ENCODE measurements around the gene ODAPH.

The ODAPH gene

GRCh38 chr4:75544870-75545269 lies 11.0 kb upstream of the ODAPH start:
- Histone ChIP-seq H3K4me1 (ENCODE audit: control insufficient read depth in 2 of 2, insufficient read depth in 2 of 2, low read length in 2 of 2) (no peaks in the 10 kb centered on the region), H3K36me3 (ENCODE audit: control insufficient read depth in 2 of 2, insufficient read depth in 2 of 2, low read length in 2 of 2) (peaks cover 0 to 5% of the 10 kb centered on the region in 2 donors), H3K27me3 (ENCODE audit: control insufficient read depth in 2 of 2, insufficient read depth in 2 of 2, low read length in 2 of 2) (no peaks in the 10 kb centered on the region), H3K9me3 (ENCODE audit: control insufficient read depth in 2 of 2, low read length in 2 of 2) (no peaks in the 10 kb centered on the region), H3K4me3 (ENCODE audit: low read length in 2 of 2) (no peak overlapping the region), H3K9ac (ENCODE audit: low read depth in 1 of 2, low read length in 2 of 2) (no peak overlapping the region), H3K27ac (ENCODE audit: low read depth in 2 of 2, low read length in 2 of 2) (no peak overlapping the region)

DNA sequence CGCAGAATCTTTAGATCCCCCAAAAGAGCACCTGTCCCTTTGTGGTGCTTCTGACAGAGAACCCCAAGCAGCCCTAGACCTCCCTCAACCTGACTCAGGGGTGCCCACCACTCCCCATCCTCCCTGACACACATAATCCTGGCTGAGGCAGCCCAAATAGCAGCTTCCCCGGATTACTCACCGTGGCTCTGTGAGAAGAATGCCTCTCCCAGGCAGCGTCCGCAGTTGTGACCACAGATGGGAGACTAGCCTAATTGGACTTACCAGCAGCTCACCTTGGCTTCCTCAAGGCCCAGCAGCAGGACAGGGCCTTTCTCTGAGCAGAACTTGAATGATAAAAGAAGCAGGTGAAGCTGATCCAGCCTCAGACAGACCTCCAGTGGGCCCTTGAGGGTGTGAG lies 10.3 kb upstream of the ODAPH start:
- Histone ChIP-seq H3K36me3 (ENCODE audit: control insufficient read depth in 2 of 2, insufficient read depth in 2 of 2, low read length in 2 of 2) (peaks cover 0 to 5% of the 10 kb centered on the region in 2 donors), H3K27ac (ENCODE audit: low read depth in 2 of 2, low read length in 2 of 2) (no peak overlapping the region), H3K4me1 (ENCODE audit: control insufficient read depth in 2 of 2, insufficient read depth in 2 of 2, low read length in 2 of 2) (no peaks in the 10 kb centered on the region), H3K27me3 (ENCODE audit: control insufficient read depth in 2 of 2, insufficient read depth in 2 of 2, low read length in 2 of 2) (no peaks in the 10 kb centered on the region), H3K9me3 (ENCODE audit: control insufficient read depth in 2 of 2, low read length in 2 of 2) (no peaks in the 10 kb centered on the region), H3K9ac (ENCODE audit: low read depth in 1 of 2, low read length in 2 of 2) (no peak overlapping the region), H3K4me3 (ENCODE audit: low read length in 2 of 2) (no peak overlapping the region)

- H3K27ac ChIP-seq (ENCODE audit: low read depth in 2 of 2, low read length in 2 of 2) = no peak overlapping the region
- no peaks in the 10 kb centered on the region for H3K27me3 ChIP-seq (ENCODE audit: control insufficient read depth in 2 of 2, insufficient read depth in 2 of 2, low read length in 2 of 2)
- no peaks in the 10 kb centered on the region for H3K4me1 ChIP-seq (ENCODE audit: control insufficient read depth in 2 of 2, insufficient read depth in 2 of 2, low read length in 2 of 2)
- H3K9ac ChIP-seq (ENCODE audit: low read depth in 1 of 2, low read length in 2 of 2) = no peak overlapping the region
- H3K36me3 ChIP-seq (ENCODE audit: control insufficient read depth in 2 of 2, insufficient read depth in 2 of 2, low read length in 2 of 2) = peaks cover 0 to 5% of the 10 kb centered on the region in 2 donors
- no peak overlapping the region for H3K4me3 ChIP-seq (ENCODE audit: low read length in 2 of 2)
- H3K9me3 ChIP-seq (ENCODE audit: control insufficient read depth in 2 of 2, low read length in 2 of 2) = no peaks in the 10 kb centered on the region
Measured at GRCh38 chr4:75547647-75548387, 8.0 kb upstream of the ODAPH start.

GRCh38 chr4:75549019-75549418 lies 6.8 kb upstream of the ODAPH start:
- Histone ChIP-seq H3K9ac (ENCODE audit: low read depth in 1 of 2, low read length in 2 of 2) (no peak overlapping the region), H3K4me1 (ENCODE audit: control insufficient read depth in 2 of 2, insufficient read depth in 2 of 2, low read length in 2 of 2) (no peaks in the 10 kb centered on the region), H3K4me3 (ENCODE audit: low read length in 2 of 2) (no peak overlapping the region), H3K9me3 (ENCODE audit: control insufficient read depth in 2 of 2, low read length in 2 of 2) (no peaks in the 10 kb centered on the region), H3K27ac (ENCODE audit: low read depth in 2 of 2, low read length in 2 of 2) (no peak overlapping the region), H3K36me3 (ENCODE audit: control insufficient read depth in 2 of 2, insufficient read depth in 2 of 2, low read length in 2 of 2) (peaks cover 0 to 5% of the 10 kb centered on the region in 2 donors), H3K27me3 (ENCODE audit: control insufficient read depth in 2 of 2, insufficient read depth in 2 of 2, low read length in 2 of 2) (no peaks in the 10 kb centered on the region)

DNA sequence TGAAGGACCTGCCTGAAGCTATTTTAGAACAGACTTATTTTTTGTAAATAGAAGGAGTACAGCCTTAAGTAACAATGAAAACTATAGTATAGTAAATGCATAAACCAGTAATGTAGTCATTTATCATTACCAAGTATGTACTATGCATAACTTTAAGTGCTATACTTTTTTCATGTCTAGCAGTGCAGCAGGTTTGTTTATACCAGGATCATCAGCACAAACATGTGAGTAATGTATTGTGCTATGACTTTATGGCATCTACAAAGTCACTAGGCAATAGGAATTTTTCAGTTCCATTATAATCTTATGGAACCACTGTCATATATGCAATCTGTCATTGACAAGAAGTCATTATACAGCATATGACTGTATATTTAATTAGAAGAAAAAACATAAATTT lies 3.4 kb upstream of the ODAPH start:
- Histone ChIP-seq H3K4me3 (ENCODE audit: low read length in 2 of 2) (no peak overlapping the region), H3K9ac (ENCODE audit: low read depth in 1 of 2, low read length in 2 of 2) (no peak overlapping the region), H3K9me3 (ENCODE audit: control insufficient read depth in 2 of 2, low read length in 2 of 2) (no peaks in the 10 kb centered on the region), H3K27ac (ENCODE audit: low read depth in 2 of 2, low read length in 2 of 2) (no peak overlapping the region), H3K4me1 (ENCODE audit: control insufficient read depth in 2 of 2, insufficient read depth in 2 of 2, low read length in 2 of 2) (no peaks in the 10 kb centered on the region), H3K27me3 (ENCODE audit: control insufficient read depth in 2 of 2, insufficient read depth in 2 of 2, low read length in 2 of 2) (peaks cover 0 to 2% of the 10 kb centered on the region in 2 donors), H3K36me3 (ENCODE audit: control insufficient read depth in 2 of 2, insufficient read depth in 2 of 2, low read length in 2 of 2) (no peaks in the 10 kb centered on the region)

DNA sequence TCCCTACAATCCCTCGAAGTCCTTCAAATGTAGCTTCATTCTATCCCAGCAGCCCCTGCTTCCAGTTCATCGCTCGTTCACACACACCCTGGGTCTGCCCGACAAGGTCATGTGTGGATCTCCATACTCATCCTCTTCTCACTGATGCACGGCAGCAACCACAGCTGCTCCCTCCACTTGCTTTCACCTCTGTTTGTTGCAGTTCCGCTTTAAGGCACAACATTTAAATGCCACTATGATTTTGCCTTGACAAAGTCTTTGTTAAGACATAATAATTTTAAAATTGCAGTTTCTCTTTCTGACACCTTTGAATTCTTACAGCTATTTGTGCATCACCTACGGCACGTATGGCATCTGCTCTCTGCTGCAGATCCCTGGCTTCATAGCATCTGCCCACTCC lies 1.8 kb downstream of the ODAPH start:
- Histone ChIP-seq H3K4me1 (ENCODE audit: control insufficient read depth in 2 of 2, insufficient read depth in 2 of 2, low read length in 2 of 2) (no peaks in the 10 kb centered on the region), H3K36me3 (ENCODE audit: control insufficient read depth in 2 of 2, insufficient read depth in 2 of 2, low read length in 2 of 2) (no peaks in the 10 kb centered on the region), H3K4me3 (ENCODE audit: low read length in 2 of 2) (no peak overlapping the region), H3K27ac (ENCODE audit: low read depth in 2 of 2, low read length in 2 of 2) (no peak overlapping the region), H3K9ac (ENCODE audit: low read depth in 1 of 2, low read length in 2 of 2) (no peak overlapping the region), H3K9me3 (ENCODE audit: control insufficient read depth in 2 of 2, low read length in 2 of 2) (no peaks in the 10 kb centered on the region), H3K27me3 (ENCODE audit: control insufficient read depth in 2 of 2, insufficient read depth in 2 of 2, low read length in 2 of 2) (peaks cover 0 to 2% of the 10 kb centered on the region in 2 donors)

GRCh38 chr4:75561789-75562188 lies 5.9 kb downstream of the ODAPH start:
- Histone ChIP-seq H3K27me3 (ENCODE audit: control insufficient read depth in 2 of 2, insufficient read depth in 2 of 2, low read length in 2 of 2) (peaks cover 0 to under 1% of the 10 kb centered on the region in 2 donors), H3K36me3 (ENCODE audit: control insufficient read depth in 2 of 2, insufficient read depth in 2 of 2, low read length in 2 of 2) (no peaks in the 10 kb centered on the region), H3K4me1 (ENCODE audit: control insufficient read depth in 2 of 2, insufficient read depth in 2 of 2, low read length in 2 of 2) (no peaks in the 10 kb centered on the region), H3K9ac (ENCODE audit: low read depth in 1 of 2, low read length in 2 of 2) (no peak overlapping the region), H3K9me3 (ENCODE audit: control insufficient read depth in 2 of 2, low read length in 2 of 2) (no peaks in the 10 kb centered on the region), H3K27ac (ENCODE audit: low read depth in 2 of 2, low read length in 2 of 2) (no peak overlapping the region), H3K4me3 (ENCODE audit: low read length in 2 of 2) (no peak overlapping the region)

- Histone ChIP-seq H3K4me3 (ENCODE audit: low read length in 2 of 2) (no peak overlapping the region), H3K9ac (ENCODE audit: low read depth in 1 of 2, low read length in 2 of 2) (no peak overlapping the region), H3K4me1 (ENCODE audit: control insufficient read depth in 2 of 2, insufficient read depth in 2 of 2, low read length in 2 of 2) (no peaks in the 10 kb centered on the region), H3K27me3 (ENCODE audit: control insufficient read depth in 2 of 2, insufficient read depth in 2 of 2, low read length in 2 of 2) (no peaks in the 10 kb centered on the region), H3K36me3 (ENCODE audit: control insufficient read depth in 2 of 2, insufficient read depth in 2 of 2, low read length in 2 of 2) (no peaks in the 10 kb centered on the region), H3K27ac (ENCODE audit: low read depth in 2 of 2, low read length in 2 of 2) (no peak overlapping the region), H3K9me3 (ENCODE audit: control insufficient read depth in 2 of 2, low read length in 2 of 2) (no peaks in the 10 kb centered on the region)
Measured at GRCh38 chr4:75564023-75564422, 8.2 kb downstream of the ODAPH start.

GRCh38 chr4:75565481-75565880 lies 9.6 kb downstream of the ODAPH start:
- no peaks in the 10 kb centered on the region for H3K27me3 ChIP-seq (ENCODE audit: control insufficient read depth in 2 of 2, insufficient read depth in 2 of 2, low read length in 2 of 2)
- H3K4me3 ChIP-seq (ENCODE audit: low read length in 2 of 2) = no peak overlapping the region
- no peak overlapping the region for H3K27ac ChIP-seq (ENCODE audit: low read depth in 2 of 2, low read length in 2 of 2)
- no peak overlapping the region for H3K9ac ChIP-seq (ENCODE audit: low read depth in 1 of 2, low read length in 2 of 2)
- no peaks in the 10 kb centered on the region for H3K4me1 ChIP-seq (ENCODE audit: control insufficient read depth in 2 of 2, insufficient read depth in 2 of 2, low read length in 2 of 2)
- H3K9me3 ChIP-seq (ENCODE audit: control insufficient read depth in 2 of 2, low read length in 2 of 2) = no peaks in the 10 kb centered on the region
- no peaks in the 10 kb centered on the region for H3K36me3 ChIP-seq (ENCODE audit: control insufficient read depth in 2 of 2, insufficient read depth in 2 of 2, low read length in 2 of 2)

GRCh38 chr4:75566911-75567310 lies 11.0 kb downstream of the ODAPH start:
- Histone ChIP-seq H3K27ac (ENCODE audit: low read depth in 2 of 2, low read length in 2 of 2) (no peak overlapping the region), H3K4me1 (ENCODE audit: control insufficient read depth in 2 of 2, insufficient read depth in 2 of 2, low read length in 2 of 2) (no peaks in the 10 kb centered on the region), H3K4me3 (ENCODE audit: low read length in 2 of 2) (no peak overlapping the region), H3K27me3 (ENCODE audit: control insufficient read depth in 2 of 2, insufficient read depth in 2 of 2, low read length in 2 of 2) (no peaks in the 10 kb centered on the region), H3K36me3 (ENCODE audit: control insufficient read depth in 2 of 2, insufficient read depth in 2 of 2, low read length in 2 of 2) (no peaks in the 10 kb centered on the region), H3K9me3 (ENCODE audit: control insufficient read depth in 2 of 2, low read length in 2 of 2) (no peaks in the 10 kb centered on the region), H3K9ac (ENCODE audit: low read depth in 1 of 2, low read length in 2 of 2) (no peak overlapping the region)

All from mucosa of rectum (tissue), 2 donors.